Pulmonary artery endothelial cell (primary cell): ENCODE results near the gene SUSD3. TPM values are rescaled to one million over a fixed set of nuclear protein-coding genes. Genes with fewer than 3 reads are reported as not detected.

Experiments used
- DNase-seq: peaks from one replicate; pipeline ENCODE4 v3.0.0-alpha.2; 2011; ENCODE audit warnings: low read depth, low spot score
- total RNA-seq: library from RNA; depleted of rRNA; stranded (reverse); fragments of >200 nt; gene quantifications from 2 replicates; pipeline ENCODE4 v1.2.3, GENCODE V29; 2014

SUSD3 gene
- total RNA-seq, 1 donor from 2014 or later: 0.13 TPM

DNA sequence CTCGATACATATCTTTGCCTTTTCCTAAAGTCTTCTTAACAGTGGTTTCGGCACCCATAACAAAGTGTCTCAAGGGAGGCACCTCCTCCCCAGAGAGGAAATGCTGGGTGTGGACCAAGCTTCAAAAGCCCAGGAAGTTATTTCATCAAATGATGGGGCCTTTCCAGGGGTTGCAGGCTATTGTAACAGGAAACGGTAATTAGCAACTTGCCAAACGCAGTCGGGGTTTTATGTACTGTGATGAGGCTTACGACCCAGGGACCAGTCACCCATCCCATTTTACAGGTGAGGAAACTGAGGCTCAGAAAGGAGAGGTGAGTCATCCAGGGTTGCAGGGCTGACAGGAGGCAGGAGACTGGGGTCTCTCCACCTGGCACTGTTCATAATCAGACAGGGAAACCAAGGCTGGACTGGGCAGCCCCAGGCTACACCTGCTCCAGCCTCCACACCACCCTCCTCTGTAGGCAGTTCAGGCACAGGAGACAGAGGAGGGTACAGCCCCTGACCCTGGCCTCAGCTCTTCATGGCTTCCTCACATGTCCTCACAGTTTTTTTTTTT is 30.0 kb upstream of the SUSD3 start:
- no peak for DNase-seq

DNA sequence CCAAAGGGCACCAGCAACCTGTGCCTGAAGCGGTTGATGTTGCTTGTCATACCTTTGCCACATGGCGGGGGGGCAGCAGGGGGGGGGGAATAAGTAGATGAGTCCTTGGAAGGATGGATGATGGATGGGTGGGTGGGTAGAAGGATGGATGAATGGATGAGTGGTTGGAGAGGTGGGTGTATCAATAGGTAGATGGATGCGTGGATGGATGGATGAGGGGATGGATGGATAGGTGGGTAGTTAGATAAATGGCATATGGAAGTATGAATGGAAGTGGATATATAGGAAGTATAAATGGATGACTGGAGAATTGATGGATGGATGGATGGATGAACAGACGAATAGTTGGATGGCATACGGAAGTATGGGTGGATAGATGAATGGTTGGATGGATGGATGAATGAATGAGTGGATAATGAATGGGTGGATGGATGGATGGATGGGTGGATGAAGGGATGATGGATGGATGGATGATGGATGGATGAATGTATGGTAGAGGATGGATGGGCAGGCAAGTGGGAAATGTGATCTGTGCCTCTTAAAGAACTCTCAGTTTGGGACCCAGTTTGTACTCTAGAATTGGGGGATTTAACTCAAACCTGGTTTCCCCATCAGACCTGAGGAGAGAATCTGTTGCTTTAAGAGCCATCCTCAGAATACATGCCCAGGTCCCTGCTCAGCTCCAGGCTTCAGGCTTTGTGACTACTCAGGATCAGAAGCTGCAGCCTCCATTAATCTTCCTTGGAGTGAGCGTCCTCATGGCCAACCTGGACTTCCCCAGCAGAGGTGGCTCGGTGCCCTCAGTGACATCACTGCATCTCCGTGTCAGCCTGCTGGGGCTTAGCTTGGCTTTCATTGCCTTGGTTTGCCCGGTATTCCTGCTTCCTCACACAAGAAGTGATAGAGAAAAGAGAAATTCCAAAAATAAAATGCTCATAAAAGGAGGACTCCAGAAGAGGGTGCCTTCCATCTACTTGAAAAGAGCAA is 27.6 kb upstream of the SUSD3 start:
- no peak for DNase-seq

DNA sequence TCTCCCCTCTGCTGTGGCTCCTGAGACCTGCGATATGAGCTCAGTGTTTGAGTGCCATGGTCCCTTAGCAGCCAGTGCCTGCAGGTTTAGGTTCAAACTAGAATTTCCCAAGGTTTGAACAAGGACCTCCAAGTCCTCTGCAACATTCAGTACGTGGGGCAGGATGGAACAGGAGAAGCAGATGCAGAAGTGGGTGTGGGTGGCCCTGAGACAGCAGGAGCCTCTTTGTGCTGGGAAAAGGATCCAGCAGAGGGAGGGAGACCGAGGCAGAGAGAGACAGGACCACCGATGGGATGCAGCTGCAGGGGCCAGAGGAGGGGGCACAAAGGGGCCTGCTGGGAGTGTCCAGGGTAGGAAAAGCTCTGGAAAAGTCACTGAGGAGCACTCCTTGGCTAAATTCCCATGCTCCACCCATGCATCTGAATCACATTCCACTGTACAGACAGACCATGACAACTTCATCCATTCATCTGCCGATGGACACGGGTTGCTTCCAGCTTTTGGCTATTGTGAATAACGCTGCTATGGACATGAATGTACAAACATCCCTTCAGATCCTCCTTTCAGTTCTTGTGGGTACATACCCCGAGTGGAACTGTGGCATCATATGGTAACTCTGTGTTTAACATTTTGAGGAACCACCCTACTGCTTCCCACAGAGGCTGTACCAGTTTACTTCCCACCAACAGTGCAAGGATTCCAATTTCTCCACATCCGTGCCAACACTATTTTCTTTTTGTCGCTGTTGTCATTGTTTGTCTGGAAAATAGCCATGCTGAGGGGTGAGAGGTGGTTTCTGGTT is 26.7 kb upstream of the SUSD3 start:
- no peak for DNase-seq

DNA sequence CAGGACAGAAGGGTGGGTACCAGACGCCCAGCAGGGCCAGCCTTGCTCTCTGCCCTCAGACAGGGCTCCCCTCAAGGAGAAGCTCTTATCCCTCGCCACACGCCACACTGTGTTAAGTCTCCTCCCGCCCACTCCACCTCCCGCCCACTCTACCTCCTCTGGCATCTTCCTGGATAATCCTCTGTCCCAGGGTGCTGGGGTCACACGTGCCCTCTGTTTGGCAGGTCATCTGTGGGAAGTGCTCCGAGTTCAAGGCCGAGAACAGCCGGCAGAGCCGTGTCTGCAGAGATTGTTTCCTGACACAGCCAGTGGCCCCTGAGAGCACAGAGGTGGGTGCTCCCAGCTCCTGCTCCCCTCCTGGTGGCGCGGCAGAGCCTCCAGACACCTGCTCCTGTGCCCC is 26.0 kb upstream of the SUSD3 start:
- no peak for DNase-seq

DNA sequence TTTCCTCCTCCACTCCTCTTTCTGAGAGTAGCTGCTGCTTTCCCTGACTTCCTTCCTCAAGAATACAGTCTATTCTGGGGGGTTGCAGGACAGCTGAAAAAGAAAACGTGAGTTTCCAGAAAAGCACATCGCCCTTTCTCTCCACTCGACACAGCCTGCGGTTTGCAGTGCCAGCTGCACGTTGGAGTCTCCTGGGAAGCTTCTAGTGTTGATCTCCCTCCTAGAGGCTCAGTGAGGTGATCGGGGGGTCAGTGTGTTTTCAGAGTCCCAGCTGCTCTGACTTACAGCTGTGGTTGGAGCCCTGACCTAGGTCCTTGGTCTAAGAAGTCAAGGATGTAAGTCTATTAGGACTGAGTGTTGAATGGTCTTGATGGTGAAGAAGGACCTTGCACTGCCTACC is 25.0 kb upstream of the SUSD3 start:
- DNase-seq: no peak

DNA sequence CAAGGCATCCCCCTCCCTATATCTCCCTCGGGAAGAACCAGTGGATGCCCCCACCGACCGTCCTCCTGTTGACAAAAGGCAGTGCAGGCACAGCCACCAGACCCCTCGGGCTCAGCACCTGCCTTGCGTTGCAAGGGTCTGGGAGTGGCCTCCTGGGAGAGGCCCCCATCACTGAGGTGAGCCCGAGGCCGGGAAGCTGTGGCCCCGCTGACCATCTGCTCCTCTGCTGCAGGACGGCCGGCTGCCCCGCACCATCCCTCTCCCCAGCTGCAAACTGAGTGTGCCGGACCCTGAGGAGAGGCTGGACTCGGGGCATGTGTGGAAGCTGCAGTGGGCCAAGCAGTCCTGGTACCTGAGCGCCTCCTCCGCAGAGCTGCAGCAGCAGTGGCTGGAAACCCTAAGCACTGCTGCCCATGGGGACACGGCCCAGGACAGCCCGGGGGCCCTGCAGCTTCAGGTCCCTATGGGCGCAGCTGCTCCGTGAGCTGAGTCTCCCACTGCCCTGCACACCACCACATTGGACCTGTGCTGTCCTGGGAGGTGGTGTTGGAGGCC is 23.3 kb upstream of the SUSD3 start:
- DNase-seq: no peak

DNA sequence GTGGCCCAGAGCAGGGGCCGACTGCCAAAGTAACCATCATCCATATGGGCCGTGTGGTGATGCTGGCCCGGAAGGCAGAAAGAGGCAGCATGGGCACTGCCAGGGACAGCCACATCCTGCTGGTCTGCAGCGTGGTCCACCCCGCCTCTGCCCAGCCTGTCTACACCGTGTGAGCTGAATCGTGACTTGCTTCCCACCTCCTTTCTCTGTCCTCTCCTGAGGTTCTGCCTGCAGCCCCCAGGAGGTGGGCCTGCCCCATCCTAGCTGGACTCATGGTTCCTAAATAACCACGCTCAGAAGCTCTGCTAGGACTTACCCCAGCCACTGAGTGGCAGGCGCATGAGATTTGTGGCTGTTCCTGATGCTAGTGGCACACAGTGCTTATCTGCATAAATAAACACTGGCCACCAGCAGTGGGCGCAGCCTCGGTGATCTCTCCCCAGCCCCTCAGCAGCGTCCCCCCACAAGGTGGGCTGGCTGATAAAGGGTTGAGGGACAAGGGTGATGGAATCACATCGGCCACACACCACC is 22.6 kb upstream of the SUSD3 start:
- no peak for DNase-seq

DNA sequence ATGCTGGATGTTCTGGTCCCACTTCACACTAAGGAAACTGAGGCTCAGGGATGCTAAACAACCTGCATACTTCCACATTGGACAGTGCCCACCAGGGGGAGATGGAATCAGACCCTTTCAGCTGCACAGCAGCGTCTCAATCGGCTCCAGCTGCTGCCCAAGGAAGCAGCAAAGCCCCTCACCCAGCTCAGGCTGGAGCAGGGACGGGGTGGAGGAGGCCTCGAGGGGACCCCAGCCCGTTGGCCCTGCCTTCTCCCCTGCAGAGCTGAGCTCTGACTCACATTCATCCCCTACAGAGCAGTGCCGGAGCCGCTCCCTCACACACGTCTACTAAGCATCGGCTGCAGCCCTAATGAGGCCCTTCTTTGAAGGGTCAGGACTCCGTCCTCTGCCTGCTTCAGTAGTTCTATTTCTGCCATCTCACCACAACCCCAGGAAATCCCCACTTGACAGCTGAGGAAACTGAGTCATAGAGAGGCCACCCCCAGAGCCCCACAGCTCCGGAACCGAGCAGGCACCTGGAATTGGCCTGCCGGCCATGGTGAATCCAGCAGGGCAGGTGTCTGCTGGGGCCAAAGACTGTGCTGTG is 21.5 kb upstream of the SUSD3 start:
- no peak for DNase-seq

DNA sequence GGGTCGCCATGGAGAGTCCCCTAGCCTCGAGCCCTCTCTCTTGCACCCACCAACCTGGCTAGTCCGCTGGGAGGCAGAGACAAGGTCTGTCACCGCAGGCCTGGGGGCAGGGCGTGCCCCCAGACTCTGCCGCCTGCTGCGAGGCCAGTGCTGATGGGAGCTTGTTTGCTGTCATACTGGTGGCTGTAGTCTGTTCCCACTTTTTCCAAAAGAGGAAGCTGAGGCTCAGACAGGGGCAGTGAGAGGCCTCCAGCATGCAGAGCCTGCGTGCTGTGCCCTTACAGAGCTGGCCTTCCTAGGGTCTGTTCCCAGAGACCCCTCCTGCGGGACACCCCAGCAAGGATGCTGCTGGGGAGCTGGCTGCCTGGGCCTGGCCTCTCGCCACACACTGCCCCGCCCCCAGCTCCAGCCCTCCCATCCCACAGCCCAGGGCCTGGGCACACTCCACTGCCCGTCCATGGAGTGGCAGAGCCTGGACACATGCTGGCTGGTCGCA is 21.0 kb upstream of the SUSD3 start:
- no peak for DNase-seq

DNA sequence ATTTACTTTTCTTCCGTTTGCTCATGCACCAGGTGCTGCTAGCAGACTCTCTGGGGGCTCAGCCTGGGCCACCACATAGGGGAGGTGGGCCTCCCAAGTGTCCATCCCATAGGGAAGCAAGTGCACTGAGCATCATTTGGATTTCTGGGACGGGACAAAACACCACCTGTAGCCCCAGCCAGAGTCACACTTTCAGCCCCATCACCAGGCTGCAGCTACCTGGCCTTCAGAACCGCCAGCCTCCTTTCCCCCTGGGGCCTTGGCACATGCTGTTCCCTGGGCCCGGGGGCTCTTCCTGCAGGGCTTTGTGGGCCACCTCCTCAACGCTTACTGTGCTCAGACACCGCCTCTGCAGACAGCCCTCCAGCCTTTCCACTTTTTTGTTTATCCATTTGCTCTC is 19.6 kb upstream of the SUSD3 start:
- DNase-seq: no peak

DNA sequence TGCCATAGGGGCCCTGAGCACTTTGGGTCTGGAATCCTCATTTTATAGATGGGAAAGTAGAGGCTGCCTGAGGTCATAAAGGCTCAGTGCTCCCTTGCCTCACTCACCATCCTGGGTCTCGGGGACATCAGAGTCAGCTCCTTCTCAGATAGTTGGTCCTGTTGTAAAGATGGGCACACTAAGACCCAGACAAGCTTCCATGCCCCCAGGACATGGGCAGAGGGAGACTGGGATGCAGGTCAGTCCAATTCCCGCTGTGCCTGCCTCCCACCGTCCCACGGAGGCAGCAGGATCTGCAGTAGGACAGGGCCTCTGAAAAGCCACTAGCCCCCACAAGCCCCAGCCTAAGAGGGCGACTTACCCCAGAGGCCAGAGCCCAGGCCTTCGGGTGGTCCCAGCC is 19.0 kb upstream of the SUSD3 start:
- no peak for DNase-seq

DNA sequence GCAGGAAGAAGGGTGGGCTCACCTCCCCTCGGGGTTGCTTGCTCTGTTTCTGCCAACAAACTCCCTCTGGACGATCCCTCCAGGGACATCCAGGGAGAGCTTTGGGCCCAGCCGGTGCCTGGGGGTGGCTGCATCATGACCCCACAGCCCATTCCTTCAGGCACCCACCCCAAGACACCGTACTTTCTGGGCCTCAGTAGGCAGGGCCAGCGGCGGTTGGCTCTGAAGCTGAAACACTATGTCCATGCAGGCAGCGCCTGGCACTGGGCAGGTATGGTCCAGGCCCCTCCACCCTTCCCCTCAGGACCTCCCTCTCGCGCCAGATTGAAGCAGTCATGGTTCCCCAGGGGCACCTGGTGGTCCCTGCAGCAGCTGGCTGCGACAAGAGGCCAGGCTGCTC is 18.5 kb upstream of the SUSD3 start:
- no peak for DNase-seq

DNA sequence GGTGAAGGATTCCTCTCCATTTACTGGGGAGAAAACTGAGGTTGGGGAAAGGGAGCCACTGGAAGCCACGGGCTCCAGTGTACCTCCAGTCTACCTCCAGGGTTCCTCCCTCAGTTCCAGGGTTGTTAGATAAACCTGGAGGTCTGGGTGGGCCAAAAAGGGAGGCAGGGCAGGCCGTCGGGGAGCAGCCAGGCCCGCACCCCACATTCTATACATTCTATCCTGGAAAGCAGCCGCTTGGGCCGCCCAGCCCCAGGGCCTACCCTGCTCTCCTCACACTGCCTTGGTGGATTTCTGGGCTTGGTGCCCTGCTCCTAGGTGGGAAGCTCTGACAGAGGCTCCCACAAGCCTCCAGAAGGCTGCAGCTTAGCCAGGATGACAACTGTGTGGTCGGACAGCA is 18.1 kb upstream of the SUSD3 start:
- DNase-seq: no peak

DNA sequence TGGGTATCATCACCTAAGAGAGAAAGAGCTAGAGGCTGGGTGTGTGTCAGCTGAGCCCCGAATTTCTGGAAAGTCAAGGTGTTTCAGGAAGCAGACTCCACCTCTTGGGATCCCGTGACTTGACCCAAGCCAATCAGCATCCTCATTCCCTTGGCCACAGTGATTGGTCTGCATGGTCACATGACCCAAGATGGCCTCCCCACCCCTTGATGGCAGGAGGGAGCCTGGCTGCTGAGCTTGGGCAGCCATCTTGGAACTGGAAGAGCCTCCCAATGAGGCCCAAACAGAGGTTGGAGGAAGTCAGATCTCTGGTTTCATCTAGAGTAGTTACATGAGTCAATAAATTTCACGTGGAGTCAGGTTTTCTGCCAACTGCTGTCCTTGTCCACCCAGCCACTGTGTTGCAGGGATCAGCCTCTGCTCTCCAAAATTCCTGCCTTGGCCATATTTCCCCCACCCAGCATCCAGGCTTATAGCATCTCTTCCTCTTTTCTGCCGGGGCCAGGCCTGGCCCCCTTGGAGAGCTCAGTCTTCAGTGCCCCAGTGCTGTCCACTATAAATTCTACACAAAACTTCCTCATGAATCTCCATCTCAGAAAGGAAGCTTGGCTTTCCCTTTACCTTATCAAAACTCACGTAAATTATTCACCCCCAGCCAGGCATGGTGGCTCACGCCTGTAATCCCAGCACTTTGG is 17.2 kb upstream of the SUSD3 start:
- no peak for DNase-seq

DNA sequence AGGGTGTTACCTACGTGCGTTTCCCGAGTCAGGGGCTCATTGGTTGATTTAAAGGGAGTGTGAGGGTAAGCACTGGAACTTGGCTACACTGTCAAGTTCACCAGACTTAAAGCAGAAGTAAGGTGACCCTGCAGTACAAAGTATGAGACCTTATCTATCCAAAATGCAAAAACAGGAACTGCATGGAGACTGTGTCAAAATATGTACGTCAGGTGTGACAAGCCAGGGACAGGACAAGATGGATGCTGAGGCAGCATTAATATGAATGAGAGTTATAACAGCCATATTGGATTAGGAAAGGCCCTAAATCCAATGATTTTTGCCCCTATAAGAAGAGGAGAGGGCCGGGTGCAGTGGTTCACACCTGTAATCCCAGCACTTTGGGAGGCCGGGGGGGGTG is 15.4 kb upstream of the SUSD3 start:
- DNase-seq: no peak

DNA sequence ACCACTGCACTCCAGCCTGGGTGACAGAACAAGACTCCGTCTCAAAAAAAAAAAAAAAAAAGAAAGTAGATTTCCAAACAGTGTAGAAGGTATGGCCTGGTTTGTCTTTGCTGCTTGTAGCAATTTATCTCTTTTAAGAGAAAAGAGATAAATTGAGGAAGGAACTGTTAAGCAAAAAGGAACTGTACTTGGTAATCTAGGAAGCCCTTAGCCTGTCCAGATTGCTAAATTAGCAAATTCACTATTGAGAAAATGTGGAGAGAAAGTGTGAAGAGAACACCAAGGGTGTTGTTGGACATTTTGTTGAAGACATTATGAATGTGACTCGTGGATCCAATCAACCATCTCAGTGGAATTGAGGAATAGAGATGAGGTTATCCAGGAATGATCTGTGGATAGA is 13.0 kb upstream of the SUSD3 start:
- no peak for DNase-seq

DNA sequence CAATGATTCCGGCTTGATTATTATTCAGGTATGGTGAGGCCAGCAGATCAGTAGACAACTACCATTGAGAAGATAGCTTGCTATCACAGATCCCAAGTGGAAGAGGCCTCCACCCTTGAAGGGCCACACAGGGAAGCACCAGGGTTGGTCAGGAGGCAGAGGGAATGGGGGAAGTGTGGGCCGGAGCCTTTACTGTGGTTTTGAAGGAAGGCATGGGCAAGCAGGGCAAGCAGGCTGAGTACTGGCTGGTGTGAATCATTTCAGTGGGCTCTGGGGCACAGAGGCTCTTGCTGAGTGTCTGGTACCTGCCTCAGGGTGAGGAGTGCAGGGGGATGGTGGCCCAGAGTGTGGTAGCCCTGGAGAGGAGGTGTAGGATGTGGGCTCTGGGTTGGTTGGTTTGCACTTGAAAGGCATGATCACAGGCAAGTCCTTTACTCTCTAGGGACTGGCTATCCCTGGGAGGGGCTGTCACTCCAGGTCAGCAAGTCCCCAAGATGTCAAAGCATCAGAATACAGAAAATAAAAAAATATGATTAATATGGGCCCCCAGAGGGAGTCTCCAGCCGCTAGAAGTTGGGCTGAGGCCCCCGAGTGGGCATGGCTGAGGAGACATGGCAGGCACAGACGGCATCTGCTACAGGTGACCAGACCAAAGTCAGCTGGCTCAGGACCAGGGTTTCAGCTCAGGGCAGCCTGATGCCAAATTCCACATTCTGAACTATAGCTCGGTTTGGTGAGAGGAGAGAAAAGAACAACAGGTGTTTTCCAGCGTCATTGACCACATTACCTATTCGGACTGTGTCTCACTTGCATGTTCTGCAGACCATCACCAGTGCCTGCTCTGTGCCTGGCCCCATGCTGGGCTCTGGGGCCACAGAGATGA is 9.7 kb upstream of the SUSD3 start:
- DNase-seq: no peak

DNA sequence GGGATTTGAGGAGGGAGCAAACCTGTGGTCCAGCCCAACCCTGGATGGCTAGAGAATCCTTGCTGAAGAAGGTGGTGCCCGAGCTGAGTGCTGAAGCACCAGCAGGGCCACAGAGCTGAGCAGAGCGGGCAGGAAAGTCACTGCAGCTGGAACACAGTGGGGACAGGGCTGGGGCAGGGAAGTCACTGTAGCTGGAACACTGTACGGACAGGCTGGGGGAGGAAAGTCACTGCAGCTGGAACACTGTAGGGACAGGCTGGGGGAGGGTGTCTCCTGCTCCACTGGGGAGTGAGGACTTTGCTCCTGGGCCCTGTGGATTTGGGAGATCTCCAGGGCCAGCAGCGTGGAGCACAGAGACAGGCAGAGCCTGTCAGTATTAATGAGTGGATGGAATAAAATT is 9.0 kb upstream of the SUSD3 start:
- DNase-seq: no peak

DNA sequence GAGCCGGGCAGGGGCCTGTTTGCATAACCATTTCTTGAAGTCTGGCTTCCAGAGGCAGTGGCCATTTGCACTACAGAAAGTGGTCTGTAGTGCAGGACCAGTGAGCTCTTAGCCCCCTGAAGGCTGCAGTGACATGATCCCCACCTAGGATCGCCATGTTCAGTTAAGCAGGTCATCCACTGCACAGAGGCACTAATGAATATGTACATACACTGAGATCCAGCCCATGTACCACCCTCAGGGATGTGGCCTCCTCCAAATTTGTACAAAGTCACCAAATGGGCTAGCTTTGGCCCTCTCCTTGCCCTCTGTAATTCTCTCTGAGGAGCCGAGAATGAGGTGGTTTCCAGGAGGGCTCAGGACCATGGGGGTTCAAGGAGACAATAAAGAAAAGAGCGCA is 8.3 kb upstream of the SUSD3 start:
- no peak for DNase-seq

DNA sequence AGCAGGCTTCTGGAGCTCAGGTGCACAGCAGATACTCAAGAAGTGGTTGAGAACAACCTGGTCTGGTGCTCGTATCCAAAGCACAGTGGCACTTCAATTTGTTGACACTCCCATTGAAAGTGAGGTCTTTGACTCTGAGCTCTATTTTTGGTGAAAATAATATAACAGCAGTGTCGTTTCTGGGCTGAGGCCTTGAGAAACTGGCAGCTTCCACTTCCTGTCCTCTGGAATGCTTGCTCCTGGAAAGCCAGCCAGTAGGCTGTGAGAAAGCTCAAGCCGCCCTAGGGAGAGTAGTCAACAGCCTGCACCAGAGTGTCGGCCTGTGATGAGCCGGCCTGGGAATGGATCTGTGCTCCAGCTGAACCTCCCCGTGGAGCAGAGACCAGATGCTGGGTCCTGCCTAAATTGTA is 6.8 kb upstream of the SUSD3 start:
- DNase-seq: no peak
